GM18909 (cell line): ENCODE data around the gene PTX3.

Experiments used
- ATAC-seq: cut with Tn5 transposase; IDR thresholded peaks from one replicate; pipeline ENCODE4 v1.9.1; 2021; ENCODE audit warnings: mild to moderate bottlenecking; ENCODE audit not compliant: unreplicated experiment, poor library complexity

Gene PTX3

GRCh38 chr3:157436583-157437291 is at the start of gene PTX3:
TSS of gene PTX3 (plus strand) at chr3:157436850. CDS start at chr3:157436934, 84 bp downstream.
- peak; percentile 26 for ATAC-seq

GRCh38 chr3:157387708-157388435 is 48.8 kb upstream of the PTX3 start:
- no peak for ATAC-seq

DNA sequence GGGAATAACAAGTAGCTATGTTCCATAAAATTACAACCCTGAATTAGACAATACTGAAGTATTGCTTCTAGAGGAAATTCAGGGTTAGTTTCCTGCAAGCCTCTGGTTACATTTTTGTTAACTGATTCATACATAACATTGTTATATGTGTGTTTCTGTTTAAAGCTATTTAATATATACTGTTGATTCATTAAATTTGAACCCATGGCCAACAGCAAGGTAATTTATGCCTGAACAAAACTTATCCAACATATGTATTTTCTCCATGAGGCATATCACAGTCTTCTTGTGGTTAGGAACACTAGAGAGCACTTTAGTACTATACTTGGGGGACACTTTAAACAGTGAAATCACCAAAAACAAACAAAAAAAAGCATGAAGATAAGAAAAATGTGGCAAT is 47.7 kb upstream of the PTX3 start:
- no peak for ATAC-seq

- ATAC-seq = no peak
These were observed 45.7 kb upstream of the PTX3 start for GRCh38 chr3:157390713-157391515.

DNA sequence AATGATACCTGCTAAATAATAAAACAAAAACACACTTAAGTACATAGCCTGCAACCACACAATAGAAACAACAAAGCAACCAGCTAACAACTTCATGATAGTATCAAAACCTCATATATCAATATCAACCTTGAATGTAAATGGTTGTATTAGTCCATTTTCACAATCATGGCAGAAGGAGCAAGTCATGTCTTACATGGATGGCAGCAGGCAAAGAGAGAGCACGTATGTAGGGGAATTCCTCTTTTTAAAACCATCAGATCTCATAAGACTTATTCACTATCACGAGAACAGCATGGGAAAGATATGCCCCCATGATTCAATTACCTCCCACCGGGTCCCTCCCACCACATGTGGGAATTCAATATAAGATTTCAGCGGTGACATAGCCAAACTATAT is 44.5 kb upstream of the PTX3 start:
- ATAC-seq = no peak

DNA sequence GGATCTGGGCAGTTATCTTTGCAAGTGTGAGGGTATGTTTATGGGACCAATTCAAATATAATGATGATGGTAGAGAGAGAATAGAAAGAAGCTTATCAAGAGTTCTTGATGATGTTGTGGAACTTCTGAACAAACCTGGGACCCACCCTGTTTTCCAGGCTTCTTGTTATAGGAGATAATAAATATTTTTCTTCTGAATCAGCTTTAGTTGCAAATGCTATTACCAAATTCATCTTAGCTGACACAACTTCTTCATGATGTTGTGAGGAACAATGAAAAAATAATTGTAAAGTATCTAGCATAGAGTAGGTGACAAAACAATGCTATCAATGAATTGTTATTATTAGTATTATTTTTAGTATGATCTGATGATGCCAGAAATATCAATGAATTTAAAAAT is 43.5 kb upstream of the PTX3 start:
- ATAC-seq = no peak

DNA sequence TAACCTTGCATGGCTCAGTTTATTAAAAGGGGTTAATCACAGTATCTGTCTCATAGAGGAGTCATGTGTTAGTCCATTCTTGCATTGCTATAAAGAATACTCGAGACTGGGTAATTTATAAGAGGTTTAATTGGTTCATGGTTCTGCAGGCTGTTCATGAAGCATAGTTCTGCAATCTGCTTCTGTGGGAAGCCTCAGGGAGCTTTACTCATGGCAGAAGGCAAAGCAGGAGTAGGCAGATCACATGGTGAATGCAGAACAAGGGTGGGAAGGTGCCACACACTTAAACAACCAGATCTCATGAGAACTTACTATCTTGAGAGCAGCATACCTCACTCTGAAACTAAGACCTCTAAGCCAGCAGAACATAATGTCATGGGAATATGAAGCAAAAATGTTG is 42.2 kb upstream of the PTX3 start:
- no peak for ATAC-seq

DNA sequence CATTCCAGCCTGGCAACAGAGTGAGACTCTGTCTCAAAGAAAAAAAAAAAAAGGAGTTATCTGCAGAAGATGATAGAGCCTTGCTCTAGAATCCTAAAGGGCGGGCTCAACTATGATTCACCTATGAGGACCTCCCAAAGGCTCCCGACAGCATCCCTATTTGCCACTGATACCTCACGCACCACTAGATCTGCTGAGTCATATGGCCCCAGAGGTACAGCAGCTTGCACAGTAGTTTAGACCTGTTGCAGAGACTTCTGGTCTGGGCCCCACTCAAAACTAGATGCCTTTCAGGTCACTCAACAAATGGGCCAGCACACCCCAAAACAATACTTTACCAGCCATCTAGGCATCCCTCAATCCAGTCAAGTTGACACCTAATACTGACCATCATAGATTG is 38.1 kb upstream of the PTX3 start:
- no peak for ATAC-seq

- ATAC-seq = no peak
These were observed 32.3 kb upstream of the PTX3 start for GRCh38 chr3:157404381-157404780.

DNA sequence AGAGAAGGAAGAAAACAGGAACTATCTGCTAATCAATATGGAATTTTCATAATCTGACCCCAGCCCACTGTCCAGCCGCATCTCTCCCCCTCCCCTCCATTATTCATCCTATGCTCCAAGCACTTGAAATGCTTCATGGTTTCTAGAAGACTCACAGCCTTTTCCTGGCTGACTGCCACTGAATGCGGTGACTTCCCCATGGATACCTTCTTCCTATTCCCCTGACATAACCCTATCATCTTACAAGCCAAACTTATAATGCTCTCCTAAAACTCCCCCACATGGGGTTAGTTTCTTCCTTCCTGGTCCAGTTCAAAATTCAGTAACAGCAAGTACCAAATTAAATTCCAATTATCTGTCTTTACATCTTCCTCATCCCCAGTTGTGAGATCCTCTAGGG is 31.2 kb upstream of the PTX3 start:
- ATAC-seq = no peak

DNA sequence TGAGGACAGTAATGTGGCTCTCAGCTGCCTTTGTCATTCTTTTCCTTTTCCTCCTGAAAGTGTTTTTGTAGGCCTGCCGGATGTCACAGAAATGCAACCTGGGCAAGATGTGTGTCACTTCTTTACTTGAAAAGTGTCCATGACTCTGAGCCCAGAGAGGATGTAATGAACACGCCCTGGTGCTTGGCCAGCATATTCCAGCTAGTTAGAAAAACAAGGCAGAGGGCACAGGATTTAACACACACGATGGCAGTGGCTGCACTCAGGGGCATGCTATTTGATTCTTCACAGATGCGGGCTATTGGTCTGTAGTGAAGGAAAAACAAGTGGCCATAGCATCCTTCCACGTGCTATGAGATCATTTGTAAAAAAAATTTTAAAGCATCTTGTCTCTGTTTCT is 30.3 kb upstream of the PTX3 start:
- no peak for ATAC-seq

- ATAC-seq = no peak
These were observed 28.9 kb upstream of the PTX3 start for GRCh38 chr3:157407769-157408168.

DNA sequence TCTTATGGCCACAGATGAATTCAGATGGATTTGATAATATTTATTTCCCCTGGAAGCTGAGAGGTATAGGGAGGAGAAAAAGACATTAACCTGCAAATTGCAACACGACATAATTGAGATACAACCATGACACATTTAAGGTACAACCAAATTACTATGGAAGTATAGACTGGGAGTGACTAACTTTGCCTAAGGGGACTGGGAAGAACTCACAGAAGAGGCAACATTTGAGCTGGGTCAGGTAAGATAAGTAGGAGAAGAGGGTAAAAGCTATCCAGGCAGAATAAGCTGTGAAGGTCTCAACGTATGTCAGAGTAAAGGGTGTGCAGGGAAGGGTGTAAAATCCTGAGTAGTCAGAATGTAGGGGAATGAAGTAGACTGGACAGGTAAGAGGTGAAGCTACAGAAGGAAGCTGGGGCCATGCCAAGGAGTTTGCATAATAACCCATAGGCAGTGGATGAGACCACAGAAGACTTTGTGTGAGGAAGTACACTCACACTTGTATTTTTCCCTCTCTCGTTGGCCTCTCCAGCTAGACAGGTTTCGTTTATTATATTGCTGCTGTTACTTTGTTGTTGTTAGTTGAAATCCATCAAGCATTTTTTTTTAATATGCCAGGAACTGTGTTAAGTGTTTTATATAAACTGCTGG is 28.0 kb upstream of the PTX3 start:
- ATAC-seq = no peak

DNA sequence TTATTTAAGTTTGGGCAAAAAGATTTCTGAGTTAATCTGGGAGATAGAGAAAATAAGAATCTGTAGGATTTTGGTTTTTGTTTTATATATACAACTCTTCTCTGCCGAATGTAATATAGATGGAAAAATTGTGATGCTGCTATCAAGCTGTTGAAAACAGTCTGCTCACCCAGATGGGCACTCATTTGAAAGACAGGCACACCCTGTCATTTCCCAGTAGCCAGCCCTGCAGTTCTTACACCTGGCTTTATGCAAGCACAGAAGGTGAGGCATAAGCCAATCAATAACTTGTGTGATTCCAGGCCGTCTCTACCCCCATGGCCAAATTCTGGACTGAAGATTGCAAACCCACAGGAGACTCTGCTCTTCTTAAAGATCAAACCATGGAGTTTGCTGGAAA is 27.1 kb upstream of the PTX3 start:
- no peak for ATAC-seq

GRCh38 chr3:157410945-157411344 is 25.7 kb upstream of the PTX3 start:
- ATAC-seq = no peak

DNA sequence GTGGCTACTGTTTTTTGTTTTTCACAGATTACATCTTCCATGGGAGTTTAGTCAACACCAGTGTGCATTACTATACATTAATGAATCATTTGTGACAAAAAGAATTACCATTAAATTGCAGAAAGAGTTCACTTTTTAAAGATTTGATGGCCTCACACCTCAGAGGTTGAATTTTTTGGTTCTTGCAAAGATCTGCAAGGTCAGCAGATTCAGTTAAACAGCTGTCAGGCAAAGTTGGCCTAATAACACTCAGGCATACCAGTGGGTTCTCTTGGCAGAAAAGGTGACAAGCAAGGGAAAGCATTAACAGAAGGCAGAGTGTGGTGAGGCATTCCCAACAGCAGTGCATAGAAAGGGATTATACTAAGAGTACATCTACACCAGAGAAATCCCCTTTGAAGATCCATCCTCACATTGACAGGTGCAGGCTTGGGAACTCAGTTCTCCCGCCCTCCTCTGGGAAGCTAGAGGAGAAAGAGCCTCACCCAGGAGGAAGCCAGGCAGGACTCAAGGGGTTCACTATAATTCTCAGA is 24.3 kb upstream of the PTX3 start:
- ATAC-seq = no peak

GRCh38 chr3:157414861-157415260 is 21.8 kb upstream of the PTX3 start:
- no peak for ATAC-seq

- no peak for ATAC-seq
These were observed 20.1 kb upstream of the PTX3 start for GRCh38 chr3:157416347-157417087.

- no peak for ATAC-seq
These were observed 19.4 kb upstream of the PTX3 start for GRCh38 chr3:157417247-157417646.

- no peak for ATAC-seq
These were observed 18.5 kb upstream of the PTX3 start for GRCh38 chr3:157418104-157418503.
